H1 (cell line): ENCODE measurements around the gene MYLK2. TPM values are rescaled to one million over a fixed set of nuclear protein-coding genes. Genes with fewer than 3 reads are reported as not detected.
A peak's percentile ranks its signal among the peaks of the same experiment; 100 is the strongest.

Source experiments
- CTCF ChIA-PET: fragments of 300-600 bp; sonication (Branson Sonifier 250); formaldehyde crosslinking; loops from one replicate; lab custom pipeline; 2021; ENCODE audit not compliant: partially characterized antibody; lab: Charles Lee
- POLR2A ChIA-PET: fragments of 300-600 bp; sonication (Branson Sonifier 250); formaldehyde crosslinking; loops from one replicate; lab custom pipeline; 2021; ENCODE audit warnings: inconsistent platforms; ENCODE audit not compliant: partially characterized antibody; lab: Charles Lee
- DNase-seq, 2 experiments: peaks; one replicate each; pipeline versions ENCODE4 v3.0.0 to v3.0.0-alpha.2; 2010 to 2022; ENCODE audit warnings: low spot score in 2 of 2, low read depth in 1 of 2, mixed read lengths in 1 of 2
- FAIRE-seq: peaks from 2 replicates; lab custom pipeline; 2011; peaks lifted over from hg19 to GRCh38; lab: Jason Lieb, UNC
- H2AFZ ChIP-seq: 2 replicates; pipeline ENCODE4 v1.8.1; 2012; ENCODE audit warnings: low read length, inconsistent platforms
- H2AK5ac ChIP-seq: 2 replicates; pipeline ENCODE4 v1.6.1; 2013; ENCODE audit warnings: low read depth, low read length
- H2BK120ac ChIP-seq: replicated peaks from 2 replicates; pipeline ENCODE3; 2013; ENCODE audit warnings: low read depth, low read length, inconsistent platforms
- H2BK12ac ChIP-seq: 2 replicates; pipeline ENCODE4 v1.6.1; 2013; ENCODE audit warnings: low read depth, low read length
- H2BK15ac ChIP-seq: 2 replicates; pipeline ENCODE4 v1.6.1; 2013; ENCODE audit warnings: low read length
- H2BK20ac ChIP-seq: 2 replicates; pipeline ENCODE4 v1.6.1; 2013; ENCODE audit warnings: low read length
- H2BK5ac ChIP-seq: 2 replicates; pipeline ENCODE4 v1.6.1; 2013; ENCODE audit warnings: low read depth, low read length
- H3K14ac ChIP-seq: 2 replicates; pipeline ENCODE4 v1.6.1; 2013; ENCODE audit warnings: inconsistent platforms; ENCODE audit not compliant: insufficient read length
- H3K18ac ChIP-seq: 2 replicates; pipeline ENCODE4 v1.6.1; 2013; ENCODE audit warnings: low read length; ENCODE audit errors: extremely low read depth
- H3K23ac ChIP-seq: 2 replicates; pipeline ENCODE4 v1.6.1; 2013; ENCODE audit warnings: inconsistent platforms; ENCODE audit not compliant: insufficient read length
- H3K23me2 ChIP-seq: 2 replicates; pipeline ENCODE4 v1.6.1; 2013; ENCODE audit warnings: low read depth, low read length
- H3K27ac ChIP-seq: 2 replicates; pipeline ENCODE4 v1.6.1; 2011; ENCODE audit warnings: low read depth, low read length, inconsistent platforms
- H3K27me3 ChIP-seq, 4 experiments: replicated peaks in 1 of 4; 1 replicate in 1 of 4; 2 replicates in 3 of 4; pipeline versions ENCODE4 v1.6.1 to v1.8.1; 2011 to 2013; ENCODE audit warnings: low read length in 3 of 4, mild to moderate bottlenecking in 3 of 4, inconsistent platforms in 2 of 4, mixed read lengths in 2 of 4, moderate library complexity in 1 of 4; ENCODE audit not compliant: control insufficient read depth in 3 of 4, insufficient read depth in 3 of 4; ENCODE audit errors: extremely low read depth in 1 of 4
- H3K36me3 ChIP-seq, 4 experiments: 2 replicates each; pipeline versions ENCODE4 v1.6.1 to v1.8.1; 2011 to 2013; ENCODE audit warnings: mild to moderate bottlenecking in 4 of 4, low read length in 3 of 4, moderate library complexity in 2 of 4, control low read depth in 1 of 4, inconsistent platforms in 1 of 4; ENCODE audit not compliant: insufficient read depth in 4 of 4, control insufficient read depth in 2 of 4
- H3K4ac ChIP-seq: replicated peaks from 2 replicates; pipeline ENCODE3; 2013; ENCODE audit warnings: low read length, low read depth, mixed read lengths, inconsistent platforms; ENCODE audit not compliant: insufficient read length
- H3K4me1 ChIP-seq, 4 experiments: replicated peaks in 1 of 4; 1 replicate in 1 of 4; 2 replicates in 3 of 4; pipeline versions ENCODE4 v1.6.1 to v1.8.1; 2011 to 2013; ENCODE audit warnings: low read length in 3 of 4, inconsistent platforms in 2 of 4, mixed read lengths in 1 of 4; ENCODE audit not compliant: insufficient read depth in 4 of 4, control insufficient read depth in 3 of 4
- H3K4me2 ChIP-seq, 2 experiments: 2 replicates each; pipeline versions ENCODE4 v1.6.1 to v1.8.1; 2011 to 2013; ENCODE audit warnings: low read depth in 2 of 2, low read length in 2 of 2, control low read depth in 1 of 2, inconsistent platforms in 1 of 2, mild to moderate bottlenecking in 1 of 2; ENCODE audit not compliant: insufficient read depth in 1 of 2
- H3K4me3 ChIP-seq, 4 experiments: fragments of 200-600, 300-600 bp in 1 of 4; sonication (generic), shearing (Covaris generic), sonication (Bioruptor Twin) in 1 of 4; 2 replicates each; pipeline versions ENCODE4 v1.5.1 to v1.8.1; 2011 to 2016; ENCODE audit warnings: low read length in 4 of 4, low read depth in 3 of 4, control low read depth in 2 of 4, inconsistent platforms in 2 of 4, mild to moderate bottlenecking in 2 of 4, mixed read lengths in 1 of 4, moderate library complexity in 1 of 4; ENCODE audit not compliant: insufficient read depth in 2 of 4; ENCODE audit errors: extremely low read depth in 1 of 4
- H3K56ac ChIP-seq: replicated peaks from 2 replicates; pipeline ENCODE3; 2013; ENCODE audit warnings: low read depth, mild to moderate bottlenecking, mixed read lengths, low read length, inconsistent platforms; ENCODE audit not compliant: insufficient read length
- H3K79me1 ChIP-seq: 2 replicates; pipeline ENCODE4 v1.6.1; 2013; ENCODE audit warnings: low read depth, low read length, control low read depth
- H3K79me2 ChIP-seq, 2 experiments: 2 replicates each; pipeline versions ENCODE4 v1.6.1 to v1.8.1; 2012 to 2013; ENCODE audit warnings: low read length in 2 of 2, mild to moderate bottlenecking in 2 of 2, inconsistent platforms in 1 of 2; ENCODE audit not compliant: insufficient read depth in 2 of 2, control insufficient read depth in 1 of 2
- H3K9ac ChIP-seq, 4 experiments: replicated peaks in 1 of 4; 1 replicate in 1 of 4; 2 replicates in 3 of 4; pipeline versions ENCODE4 v1.6.1 to v1.8.1; 2011 to 2013; ENCODE audit warnings: low read depth in 3 of 4, low read length in 3 of 4, control low read depth in 2 of 4, mild to moderate bottlenecking in 2 of 4, moderate library complexity in 2 of 4, inconsistent platforms in 1 of 4; ENCODE audit errors: extremely low read depth in 1 of 4
- H3K9me3 ChIP-seq, 2 experiments: 2 replicates each; pipeline versions ENCODE4 v1.6.1 to v1.8.1; 2012 to 2013; ENCODE audit warnings: mild to moderate bottlenecking in 2 of 2, moderate library complexity in 2 of 2, control low read depth in 1 of 2, inconsistent platforms in 1 of 2, low read depth in 1 of 2, low read length in 1 of 2, mixed read lengths in 1 of 2; ENCODE audit not compliant: insufficient read depth in 2 of 2
- H4K20me1 ChIP-seq, 2 experiments: replicated peaks in 1 of 2; 2 replicates each; pipeline versions ENCODE3 to v1.8.1; 2011 to 2013; ENCODE audit warnings: inconsistent platforms in 2 of 2, low read length in 2 of 2, mild to moderate bottlenecking in 1 of 2; ENCODE audit not compliant: insufficient read depth in 2 of 2, control insufficient read depth in 1 of 2
- H4K5ac ChIP-seq: 2 replicates; pipeline ENCODE4 v1.6.1; 2013; ENCODE audit warnings: low read length, low read depth, mixed read lengths, inconsistent platforms; ENCODE audit not compliant: insufficient read length
- H4K8ac ChIP-seq: 2 replicates; pipeline ENCODE4 v1.8.0; 2013; ENCODE audit warnings: mild to moderate bottlenecking, moderate library complexity, low read length, inconsistent platforms; ENCODE audit not compliant: insufficient read depth; ENCODE audit errors: extremely low read depth
- H4K91ac ChIP-seq: replicated peaks from 2 replicates; pipeline ENCODE3; 2013; ENCODE audit warnings: low read length, mixed read lengths, inconsistent platforms; ENCODE audit not compliant: insufficient read length
- GABPA ChIP-seq: IDR thresholded peaks from 2 replicates; pipeline ENCODE4 v1.6.1; 2011; ENCODE audit warnings: mild to moderate bottlenecking, low read length, moderate library complexity, borderline replicate concordance; ENCODE audit not compliant: insufficient read depth
- RAD21 ChIP-seq, 2 experiments: IDR thresholded peaks in 1 of 2; conservative IDR thresholded peaks in 1 of 2; 2 replicates each; pipeline ENCODE4 v1.6.1; 2011; ENCODE audit warnings: low read depth in 2 of 2, low read length in 2 of 2, improper control_type of control experiment in 1 of 2, inconsistent platforms in 1 of 2, mild to moderate bottlenecking in 1 of 2, moderate library complexity in 1 of 2
- WGBS, 2 experiments: shearing (Covaris generic) in 1 of 2; methylation state at CpG; one replicate each; pipeline versions ENCODE4 v1.1.6 to v1.1.7; 2013 to 2015; ENCODE audit warnings: low lambda C conversion rate in 2 of 2, mixed read lengths in 2 of 2, inconsistent platforms in 1 of 2, low coverage in 1 of 2, missing lambda C conversion rate in 1 of 2; ENCODE audit not compliant: insufficient replicate concordance in 2 of 2, insufficient coverage in 1 of 2, insufficient read length in 1 of 2; ENCODE audit errors: extremely low coverage in 1 of 2, missing lambda C conversion rate in 1 of 2; 5-methylcytosine and 5-hydroxymethylcytosine counted together
- polyA plus RNA-seq, 7 experiments: library from polyadenylated mRNA; depleted of rRNA in 3 of 7; stranded (reverse) in 5 of 7; unstranded in 2 of 7; fragments of >200 nt in 5 of 7; fragments of 200-250 nt in 2 of 7; gene quantifications; 1 replicate in 5 of 7; 2 replicates in 1 of 7; 4 replicates in 1 of 7; pipeline versions ENCODE4 v1.2.1 to v1.2.3, GENCODE V29; 2011 to 2013; ENCODE audit warnings: missing spikeins in 2 of 7, mixed read lengths in 2 of 7
- total RNA-seq: library from RNA; stranded (reverse); fragmentation: NEBNext Ultra II Directional; extraction: Animal tissue kit (Norgen Biotek cat#: 25700); gene quantifications from 2 replicates; pipeline ENCODE4 v1.2.1, GENCODE V29; 2021

The MYLK2 gene
- total and polyA plus RNA-seq, 2 of the 8 experiments (the other 6 are each of a cell fraction or from before 2014, with no cell fraction given): 0.22 to 0.26 TPM

- Histone ChIP-seq H2BK20ac (no peak overlapping the region; the same call in 1 of the 2 replicates), H3K9ac (no peak overlapping the region), H3K9me3 (no peaks in the 10 kb centered on the region), H2AK5ac (no peak overlapping the region), H3K23me2 (no peaks in the 10 kb centered on the region), H2BK5ac (no peak overlapping the region), H3K56ac (peak overlapping the region; percentile 13), H3K79me1 (no peaks in the 10 kb centered on the region), H3K4me2 (no peak overlapping the region; a peak in 1 of 4 replicates), H3K36me3 (no peaks in the 10 kb centered on the region), H3K18ac (peak overlapping the region; percentile 15; the same call in 1 of the 2 replicates), H3K27me3 (no peaks in the 10 kb centered on the region), H3K4ac (no peak overlapping the region), H4K5ac (no peak overlapping the region), H2BK12ac (peak overlapping the region; percentile 71; the same call in 1 of the 2 replicates), H2BK15ac (no peak overlapping the region), H4K8ac (no peak overlapping the region; the same call in 1 of the 2 replicates), H2AFZ (no peak overlapping the region), H3K23ac (no peak overlapping the region), H4K91ac (no peak overlapping the region), H3K79me2 (no peaks in the 10 kb centered on the region), H3K4me3 (peak overlapping the region in 1 of 4 experiments; percentile 35; a peak in 1 of 8 replicates), H2BK120ac (no peak overlapping the region), H3K14ac (no peak overlapping the region), H4K20me1 (no peaks in the 10 kb centered on the region), H3K27ac (no peak overlapping the region), H3K4me1 (peaks cover 0 to 8% (median 2%) of the 10 kb centered on the region in 4 experiments; a peak in 4 of 7 replicates)
- WGBS, 2 experiments: 82% methylated on average over 14 of the region's 14 CpGs; no CpG with 5 or more reads in 1 of the 2 experiments
- ChIA-PET POLR2A (interaction anchor here (1.1 to 1.3 kb wide), 3 partner anchors 8 to 151 kb away, joined by 3 read pairs; no protein-coding TSS in a partner anchor), CTCF (interaction anchor here (0.6 to 6.6 kb wide), 43 partner anchors 8 to 829 kb away, joined by 3 to 73 read pairs (median 4); partner anchors contain the start of genes FOXS1, PDRG1 and XKR7)
- DNase-seq (no peak), FAIRE-seq (no peak)
- TF ChIP-seq GABPA (no peak), RAD21 (IDR thresholded peaks at IDR 0.05 in 1 of 2, conservative IDR thresholded peaks at IDR 0.05 in 1 of 2; ENCODE audit: low read depth in 2 of 2, low read length in 2 of 2) (peak in 1 of 2 experiments; percentile 21; a peak in 2 of 4 replicates)
Observed at GRCh38 chr20:31823360-31824124, 4.4 kb downstream of the MYLK2 start.
